NCI-H1092 (cell line): Measurements from ENCODE around the gene KRT84.

Experiments
- DNase-seq: peaks from one replicate; lab custom pipeline; 2025; lab: John Stamatoyannopoulos, UW

Gene KRT84, protein sequence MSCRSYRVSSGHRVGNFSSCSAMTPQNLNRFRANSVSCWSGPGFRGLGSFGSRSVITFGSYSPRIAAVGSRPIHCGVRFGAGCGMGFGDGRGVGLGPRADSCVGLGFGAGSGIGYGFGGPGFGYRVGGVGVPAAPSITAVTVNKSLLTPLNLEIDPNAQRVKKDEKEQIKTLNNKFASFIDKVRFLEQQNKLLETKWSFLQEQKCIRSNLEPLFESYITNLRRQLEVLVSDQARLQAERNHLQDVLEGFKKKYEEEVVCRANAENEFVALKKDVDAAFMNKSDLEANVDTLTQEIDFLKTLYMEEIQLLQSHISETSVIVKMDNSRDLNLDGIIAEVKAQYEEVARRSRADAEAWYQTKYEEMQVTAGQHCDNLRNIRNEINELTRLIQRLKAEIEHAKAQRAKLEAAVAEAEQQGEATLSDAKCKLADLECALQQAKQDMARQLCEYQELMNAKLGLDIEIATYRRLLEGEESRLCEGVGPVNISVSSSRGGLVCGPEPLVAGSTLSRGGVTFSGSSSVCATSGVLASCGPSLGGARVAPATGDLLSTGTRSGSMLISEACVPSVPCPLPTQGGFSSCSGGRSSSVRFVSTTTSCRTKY

DNA sequence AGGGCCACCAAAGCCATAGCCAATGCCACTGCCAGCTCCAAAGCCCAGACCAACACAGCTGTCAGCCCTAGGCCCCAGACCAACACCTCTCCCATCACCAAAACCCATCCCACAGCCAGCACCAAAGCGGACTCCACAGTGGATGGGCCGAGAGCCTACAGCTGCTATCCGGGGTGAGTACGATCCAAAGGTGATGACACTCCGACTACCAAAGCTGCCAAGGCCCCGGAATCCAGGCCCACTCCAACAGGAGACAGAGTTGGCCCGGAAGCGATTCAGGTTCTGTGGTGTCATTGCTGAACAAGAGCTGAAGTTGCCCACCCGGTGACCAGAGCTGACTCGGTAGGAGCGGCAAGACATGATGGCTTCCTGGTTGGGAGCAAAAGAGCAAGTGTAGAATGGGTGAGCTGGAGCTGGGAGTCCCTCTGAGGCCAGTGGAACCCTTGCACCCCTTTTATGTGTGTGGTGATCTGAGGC lies at the start of gene KRT84:
KRT84 (minus strand) TSS at position 427 of the 477 bp plus-strand sequence; CDS start at position 360, 67 bp downstream.
- DNase-seq = no peak

DNA sequence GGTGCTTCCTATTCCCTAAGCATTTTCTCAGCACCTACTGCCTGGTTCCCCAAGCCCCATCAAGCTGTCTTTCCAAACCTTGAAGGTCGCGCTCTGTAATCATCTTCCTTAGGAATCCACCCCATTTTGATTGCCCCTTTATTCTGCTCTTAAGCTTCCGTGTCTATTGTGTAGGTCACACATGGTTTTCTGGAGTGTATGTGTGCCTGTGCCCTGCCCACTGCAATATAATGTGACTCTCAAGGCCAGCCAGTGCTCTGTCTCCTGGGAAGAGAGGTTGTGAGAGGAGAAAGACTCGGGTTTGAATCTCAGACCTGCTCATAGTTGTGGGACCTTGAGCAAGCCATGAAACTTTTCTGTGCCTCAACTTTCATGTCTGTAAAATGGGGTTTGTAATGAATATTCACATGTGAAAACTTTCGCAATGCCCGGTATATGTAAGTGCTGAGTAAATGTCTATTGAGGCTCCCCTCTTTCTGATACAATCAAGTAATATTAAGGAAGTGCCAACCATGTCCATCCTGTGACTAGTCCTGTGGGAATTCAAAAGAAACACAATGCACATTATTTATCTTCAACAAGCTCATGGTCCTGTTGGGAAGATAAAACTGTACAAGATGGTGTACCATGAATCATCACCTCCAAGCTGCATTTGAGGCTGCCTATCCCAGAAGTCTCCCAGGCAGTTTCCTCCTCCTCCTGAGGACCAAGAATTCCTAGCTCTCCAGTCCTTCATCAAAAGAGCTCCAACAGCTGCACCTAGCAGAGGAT lies 49.5 kb upstream of the KRT84 start:
- DNase-seq = no peak

DNA sequence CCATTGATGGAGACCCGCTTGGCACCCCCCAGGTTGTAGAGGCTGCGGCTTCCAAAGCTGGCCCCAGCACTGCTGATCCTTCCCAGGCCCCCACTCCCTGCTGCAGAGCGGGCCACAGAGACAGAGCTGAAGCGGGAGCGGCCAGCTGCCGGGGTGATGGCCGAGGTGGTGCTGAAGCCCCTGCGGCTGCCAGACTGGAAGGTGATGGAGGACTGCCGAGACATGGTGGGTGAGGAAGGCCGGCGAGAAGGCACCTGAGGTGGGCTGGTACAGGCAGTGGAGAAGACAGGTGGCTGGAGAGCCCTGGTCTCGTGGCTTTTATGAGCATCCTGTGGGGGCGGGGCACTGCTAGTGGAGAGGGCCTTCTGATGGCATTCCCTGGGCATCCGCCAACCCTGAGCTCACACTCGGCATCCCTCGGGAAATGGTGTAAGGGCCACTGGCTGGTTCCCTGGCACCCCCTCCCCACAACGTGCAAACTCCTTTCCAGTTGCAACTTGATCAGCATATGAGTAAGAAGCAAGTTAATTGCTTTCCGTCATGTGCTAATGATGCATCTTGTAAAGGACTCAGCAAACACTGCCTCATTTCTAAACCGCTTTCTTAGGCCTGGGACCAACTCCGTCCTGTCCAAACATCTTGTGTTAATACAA lies 48.8 kb upstream of the KRT84 start, which contains the start of gene KRT75:
KRT75 (minus strand) TSS at position 291 of the 653 bp plus-strand sequence; CDS start at position 224, 67 bp downstream.
- no peak for DNase-seq

DNA sequence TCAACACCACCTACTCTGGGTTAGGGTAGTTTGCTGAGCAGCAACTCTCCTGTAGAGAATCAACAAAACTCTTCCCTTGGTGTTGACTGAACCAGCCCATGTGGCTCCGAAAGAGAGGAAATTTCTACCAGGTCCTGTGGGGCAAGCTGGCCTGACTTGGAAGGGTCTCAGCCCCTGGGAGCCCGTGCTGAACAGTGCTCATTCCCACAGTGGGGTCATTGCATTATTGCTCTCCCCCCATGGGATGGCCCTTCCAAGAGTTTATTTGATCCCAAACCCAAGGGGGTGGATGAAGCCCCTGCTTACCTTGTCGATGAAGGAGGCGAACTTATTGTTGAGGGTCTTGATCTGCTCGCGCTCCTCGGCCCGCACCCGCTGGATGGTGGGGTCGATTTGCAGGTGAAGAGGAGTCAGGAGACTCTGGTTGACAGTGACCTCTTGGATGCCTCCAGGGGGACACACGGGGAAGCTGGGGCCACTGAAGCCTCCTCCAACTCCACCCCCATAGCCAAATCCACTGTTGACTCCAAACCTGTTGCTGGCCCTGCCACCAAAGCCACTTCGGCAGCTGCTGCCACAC lies 48.1 kb upstream of the KRT84 start:
- no peak for DNase-seq

DNA sequence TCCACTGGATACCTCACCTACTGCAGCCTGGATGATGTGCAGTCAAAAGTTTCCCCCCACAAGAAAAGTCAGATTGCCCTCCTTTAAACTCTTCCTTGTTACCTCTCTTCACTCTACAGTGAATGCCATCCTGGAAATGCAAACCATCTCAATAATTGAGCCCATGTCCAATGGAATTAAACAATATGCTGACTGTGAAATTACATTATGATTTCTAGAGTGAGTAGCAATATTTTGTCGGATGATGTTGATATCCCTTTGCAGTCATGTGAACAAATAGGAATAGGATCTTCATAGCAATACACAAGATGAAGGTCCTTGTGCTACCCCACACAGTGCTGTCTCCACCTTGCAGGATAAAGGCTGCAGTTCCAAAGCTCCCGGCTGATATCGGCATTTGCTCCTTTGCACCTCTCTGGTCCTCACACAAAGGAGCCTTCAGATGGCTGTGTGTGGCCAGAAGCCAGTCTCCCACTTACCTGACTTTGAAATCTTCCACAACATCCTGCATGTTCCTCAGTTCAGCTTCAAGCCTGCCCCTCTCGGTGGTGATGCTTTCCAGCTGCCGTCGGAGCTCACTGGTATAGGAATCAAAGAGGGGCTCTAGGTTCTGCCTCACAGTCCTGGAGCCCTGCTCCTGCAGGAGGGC lies 47.2 kb upstream of the KRT84 start:
- no peak for DNase-seq

DNA sequence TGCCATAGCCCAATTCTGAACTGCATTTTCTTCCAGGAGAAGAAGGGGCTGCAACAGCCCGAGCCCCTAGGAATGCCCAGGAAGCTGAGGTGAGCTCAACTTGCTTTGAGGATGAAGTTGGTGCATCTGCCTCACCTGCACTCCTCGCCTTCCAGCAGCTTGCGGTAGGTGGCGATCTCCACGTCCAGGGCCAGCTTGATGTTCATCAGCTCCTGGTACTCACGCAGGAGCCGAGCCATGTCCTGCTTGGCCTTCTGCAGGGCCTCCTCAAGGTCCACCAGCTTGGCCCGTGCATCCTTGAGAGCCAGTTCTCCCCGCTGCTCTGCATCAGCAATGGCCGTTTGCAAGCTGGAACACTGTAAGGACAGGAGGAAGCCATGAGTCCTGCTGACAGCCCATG lies 42.7 kb upstream of the KRT84 start:
- DNase-seq = no peak

DNA sequence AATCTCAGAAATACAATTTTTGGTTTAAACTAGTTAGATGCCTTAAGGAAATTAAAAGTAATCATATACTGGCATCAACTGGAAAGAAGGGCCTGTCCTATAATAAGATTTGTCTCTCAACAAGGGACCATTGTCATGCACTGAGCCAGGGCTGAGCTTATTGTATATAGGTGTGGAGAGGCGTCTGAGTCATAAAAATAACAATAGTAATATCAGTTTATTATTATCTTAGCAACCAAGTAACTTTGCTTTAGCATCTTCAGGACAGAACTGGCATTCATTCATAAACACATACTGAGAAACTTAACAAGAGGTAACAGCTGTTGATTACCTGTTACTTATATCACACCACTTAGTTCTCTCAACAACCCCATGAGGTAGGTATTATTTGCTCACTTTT lies 41.6 kb upstream of the KRT84 start:
- DNase-seq = no peak

DNA sequence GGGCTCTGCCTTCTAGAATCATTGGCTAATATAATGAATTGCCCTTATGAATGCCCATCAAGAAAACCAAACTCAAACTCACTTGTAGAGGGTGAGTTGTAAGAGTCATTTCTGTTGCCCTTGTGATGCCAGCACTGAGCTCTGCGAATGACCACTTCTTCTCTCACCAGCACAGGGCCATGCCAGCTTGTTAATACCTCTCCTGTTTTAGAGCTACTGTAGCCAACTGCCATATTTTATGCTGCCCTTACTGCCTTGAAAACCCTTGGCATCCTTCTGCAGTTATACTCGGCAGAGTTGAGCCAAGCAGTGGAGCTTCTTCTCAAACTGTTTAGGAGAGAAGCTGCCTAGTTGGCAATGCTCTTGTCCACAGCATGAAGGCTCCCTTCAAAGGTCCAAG lies 40.6 kb upstream of the KRT84 start:
- DNase-seq = no peak

DNA sequence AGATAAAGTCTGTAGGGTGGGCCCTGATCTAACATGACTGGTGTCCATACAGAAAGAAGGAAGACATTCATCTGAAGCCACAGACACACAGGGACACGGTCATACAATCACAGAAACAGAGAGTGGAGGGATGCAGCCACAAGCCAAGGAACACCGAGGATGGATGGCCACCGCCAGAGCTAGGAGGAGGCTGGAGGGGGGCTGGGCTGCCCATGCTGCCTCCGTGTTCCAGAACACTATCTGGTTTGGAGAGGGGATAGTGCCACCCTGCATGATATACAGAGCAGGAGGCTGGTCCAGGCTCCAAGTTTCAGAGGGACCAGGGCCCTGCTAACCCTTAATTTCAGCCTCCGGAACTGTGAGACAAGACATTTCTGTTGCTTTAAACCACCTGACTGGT lies 40.0 kb upstream of the KRT84 start:
- no peak for DNase-seq

DNA sequence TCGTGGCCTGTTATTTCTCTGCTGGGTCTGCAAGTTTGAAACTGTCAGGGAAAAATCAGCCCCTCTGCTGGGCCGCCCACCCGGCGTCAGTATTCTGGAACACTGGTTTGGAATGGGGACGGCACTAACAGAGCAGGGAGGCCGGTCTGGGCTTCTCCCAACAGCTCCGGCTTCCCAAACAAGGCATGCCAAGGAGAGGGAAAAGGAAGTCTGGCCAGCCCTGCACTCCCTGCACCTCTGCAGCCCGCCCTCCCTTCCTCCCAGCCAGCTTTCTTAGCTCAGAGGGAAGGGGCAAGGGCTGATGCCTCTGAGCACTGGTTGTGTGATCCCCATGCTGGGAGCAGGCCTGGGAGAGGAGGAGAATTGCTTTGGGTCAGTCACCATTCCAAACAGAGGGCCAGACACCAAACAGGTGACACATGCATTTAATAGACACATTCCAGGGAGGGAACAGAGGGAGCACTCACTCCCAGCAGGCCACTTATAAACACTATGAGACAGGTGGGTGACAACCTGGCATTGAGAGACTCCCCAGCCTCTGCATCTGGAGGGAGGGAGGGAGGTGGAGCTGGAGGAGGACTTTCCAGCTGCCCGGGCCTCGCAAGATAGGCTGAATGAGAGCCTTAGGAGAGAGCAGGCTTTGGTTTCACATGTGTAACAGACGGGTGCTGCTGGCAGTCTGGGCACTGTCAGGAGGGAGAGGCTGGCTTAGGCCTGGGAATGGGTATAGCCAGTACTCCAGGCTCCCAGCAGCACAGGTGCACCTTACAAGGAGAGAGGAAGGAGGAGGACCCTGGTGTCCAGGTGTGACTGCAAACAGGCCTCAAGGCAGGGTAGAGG lies 38.4 kb upstream of the KRT84 start:
- DNase-seq = no peak

DNA sequence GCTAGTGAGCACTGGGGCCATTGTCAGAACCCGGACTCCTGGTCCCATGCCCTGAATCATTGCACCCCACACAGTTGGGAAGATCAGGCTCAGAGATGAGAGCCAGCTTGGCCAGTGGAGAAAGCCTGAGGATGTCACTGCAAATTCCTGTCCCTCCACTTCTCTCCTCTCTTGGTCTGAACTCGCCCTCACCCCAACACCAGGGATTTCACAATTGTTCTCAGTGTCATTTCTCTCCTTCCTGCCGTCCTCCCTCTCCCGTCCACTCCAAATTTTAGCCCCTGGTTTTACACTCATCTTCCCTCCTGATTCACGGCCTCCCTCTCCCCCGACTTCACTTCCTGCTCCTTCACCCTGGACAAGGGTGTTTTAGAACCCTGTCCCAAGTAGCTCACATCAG lies 37.6 kb upstream of the KRT84 start:
- no peak for DNase-seq

DNA sequence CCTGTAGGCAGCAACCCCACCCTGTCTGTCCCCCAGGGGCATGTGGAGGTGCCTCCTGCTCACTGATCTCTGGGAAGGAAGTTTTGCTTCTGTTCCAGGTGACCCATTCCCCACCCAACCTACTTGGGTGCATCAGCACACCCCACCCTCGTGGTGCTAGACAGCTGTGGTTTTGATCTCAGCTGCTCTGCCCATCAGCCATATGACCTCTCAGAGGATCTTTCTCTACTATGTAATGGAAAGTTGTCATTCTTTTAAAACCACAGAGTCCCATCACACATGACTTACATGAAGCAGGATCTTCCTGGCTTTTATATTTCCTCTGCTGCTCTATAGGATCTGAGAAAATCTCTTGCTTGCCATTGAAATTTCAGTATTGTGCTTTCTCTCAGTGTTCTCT lies 34.2 kb upstream of the KRT84 start:
- no peak for DNase-seq

DNA sequence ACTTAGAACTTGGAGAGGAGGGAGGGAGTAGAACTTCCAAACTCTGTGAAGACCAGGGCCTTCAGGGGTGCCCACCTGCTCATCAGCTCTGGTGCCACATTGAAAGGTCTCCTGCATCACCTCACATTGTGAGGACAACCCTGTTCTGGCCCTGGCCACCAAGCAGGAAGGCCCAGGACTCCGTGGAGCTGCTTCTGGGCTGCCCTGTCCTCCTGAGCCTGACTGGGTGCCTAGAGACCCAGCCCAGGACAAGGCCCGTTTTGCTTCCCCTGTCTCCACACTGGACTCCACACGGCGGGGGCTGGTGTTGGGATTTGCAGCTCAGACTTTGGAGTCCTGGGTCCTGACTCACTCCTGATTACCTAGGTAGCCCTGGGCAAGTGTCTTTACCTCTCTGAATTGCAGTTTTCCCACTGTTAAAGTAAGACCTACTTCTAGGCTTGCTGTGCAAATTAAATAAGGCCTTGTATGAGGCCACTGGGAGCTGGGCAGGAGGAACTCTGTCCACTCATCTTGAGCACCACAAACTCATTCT lies 33.2 kb upstream of the KRT84 start:
- DNase-seq = no peak

DNA sequence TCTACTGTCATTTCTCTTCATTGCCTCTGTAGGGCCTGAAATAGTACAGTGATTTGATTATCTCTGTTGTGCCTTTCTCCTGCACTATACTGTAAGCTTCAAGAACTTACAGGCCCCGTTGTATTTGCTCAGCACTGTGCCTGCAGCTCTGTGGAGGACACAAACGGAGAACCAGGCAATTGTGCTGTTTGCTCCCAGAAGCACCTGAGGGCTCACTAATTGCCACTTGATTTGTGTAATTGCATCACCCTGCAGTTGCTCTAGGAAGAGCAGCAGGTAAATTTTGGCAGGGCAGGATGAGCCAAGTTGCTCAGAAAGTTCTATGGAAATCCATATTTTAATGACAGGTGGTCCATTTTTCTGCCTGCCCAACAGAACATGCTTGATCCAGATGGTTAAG lies 32.3 kb upstream of the KRT84 start:
- DNase-seq = no peak

DNA sequence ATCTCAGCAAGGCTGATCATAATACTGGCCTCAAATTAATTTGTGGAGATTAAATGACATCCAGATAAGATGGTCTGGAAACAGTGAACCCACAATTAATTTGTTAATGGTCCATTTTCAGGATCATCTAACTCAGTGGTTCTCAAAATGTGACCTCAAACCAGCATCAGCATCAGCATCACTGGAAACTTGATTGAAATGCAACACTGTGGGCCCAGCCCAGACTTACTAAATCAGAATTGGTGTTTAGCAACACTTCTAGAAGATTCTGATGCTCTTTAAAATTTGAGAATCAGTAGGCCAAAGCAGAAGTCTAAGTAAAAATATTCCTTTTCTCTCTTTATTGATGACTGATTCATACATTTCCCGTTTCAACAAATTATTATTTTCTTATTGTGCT lies 31.3 kb upstream of the KRT84 start:
- DNase-seq = no peak

DNA sequence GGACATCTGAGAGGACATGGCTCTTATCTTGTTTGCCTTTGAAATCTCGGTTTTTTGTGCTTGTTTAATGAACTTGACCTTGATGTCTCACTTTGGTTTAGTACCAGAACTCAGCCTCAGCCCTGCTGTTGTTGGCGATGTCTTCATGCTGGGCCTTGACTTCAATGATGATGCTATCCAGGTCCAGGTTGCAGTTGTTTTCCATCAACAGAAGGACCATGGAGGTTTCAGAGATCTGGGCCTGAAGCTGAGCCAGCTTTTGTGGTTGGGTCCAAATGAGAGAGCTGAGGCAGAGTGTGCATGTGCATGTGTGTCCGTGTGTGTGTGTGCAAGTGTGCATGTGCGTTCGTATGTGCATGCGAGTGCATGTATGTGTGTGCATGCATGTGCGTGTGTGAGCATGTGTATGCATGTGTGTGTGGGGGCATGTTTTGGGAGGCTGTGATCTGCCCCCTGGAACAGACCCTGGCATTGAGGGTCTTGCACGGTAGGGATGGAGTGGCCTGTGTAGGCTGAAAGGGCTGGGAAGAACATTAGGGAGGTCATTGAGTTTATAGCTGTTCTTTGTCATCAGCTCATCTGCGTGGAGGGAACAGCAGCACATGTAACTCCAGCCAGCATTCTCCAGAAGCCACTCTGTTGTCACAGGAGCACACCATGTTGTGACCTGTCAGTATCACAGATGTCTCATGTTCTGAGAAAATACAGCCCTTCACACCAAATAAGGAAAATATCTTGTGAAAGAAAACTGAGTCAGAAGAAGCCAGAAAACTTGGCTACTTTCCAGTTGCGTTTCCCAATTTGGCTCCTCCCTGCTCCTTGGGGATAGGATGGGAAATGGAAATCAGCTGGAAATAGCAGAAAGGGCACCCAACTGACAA lies 30.7 kb upstream of the KRT84 start:
- DNase-seq = no peak

DNA sequence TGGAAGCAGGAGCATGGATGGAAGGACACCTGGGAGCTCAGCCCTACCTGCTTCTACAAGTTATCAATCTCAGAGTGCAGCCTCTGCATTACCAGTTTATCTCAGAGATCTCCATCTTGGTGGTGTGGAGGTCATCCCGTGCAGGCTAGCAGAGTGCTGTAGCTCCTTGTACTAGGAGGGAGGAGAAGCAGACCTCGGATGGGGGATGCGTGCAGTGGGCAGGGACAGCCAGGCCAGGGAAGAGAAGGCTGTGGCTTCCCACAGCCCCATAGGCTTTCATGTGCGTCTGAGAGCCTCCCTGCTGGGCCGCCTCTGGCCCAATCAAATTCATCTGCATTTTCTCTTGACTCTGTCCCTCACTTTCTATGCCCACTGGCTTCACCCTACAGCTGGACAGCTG lies 29.5 kb upstream of the KRT84 start:
- no peak for DNase-seq

DNA sequence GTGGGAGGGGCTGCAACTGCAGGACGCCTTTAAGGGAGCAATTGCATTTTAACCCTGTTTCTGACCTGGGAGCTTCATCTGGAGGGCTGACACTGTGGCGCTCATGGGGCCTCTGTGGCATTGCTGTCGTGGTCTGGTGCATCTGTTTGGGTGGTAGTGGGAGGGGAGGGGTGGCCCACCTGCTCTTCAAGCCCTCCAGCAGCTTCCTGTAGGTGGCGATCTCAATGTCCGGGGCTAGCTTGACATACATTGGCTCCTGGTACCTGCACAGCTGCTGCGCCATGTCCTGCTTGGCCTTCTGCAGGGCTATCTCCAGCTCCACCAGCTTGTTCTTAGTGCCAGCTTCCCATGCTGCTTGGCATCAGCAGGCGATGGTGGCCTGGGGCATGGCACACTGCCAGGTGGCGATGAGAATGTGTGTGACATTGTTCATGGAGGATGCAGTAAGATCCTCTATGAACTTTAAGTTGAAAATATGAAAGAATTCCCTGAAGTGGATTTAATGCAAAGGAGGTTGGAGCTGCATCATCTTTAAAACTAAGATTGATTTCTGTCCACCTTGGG lies 28.4 kb upstream of the KRT84 start:
- DNase-seq = no peak

DNA sequence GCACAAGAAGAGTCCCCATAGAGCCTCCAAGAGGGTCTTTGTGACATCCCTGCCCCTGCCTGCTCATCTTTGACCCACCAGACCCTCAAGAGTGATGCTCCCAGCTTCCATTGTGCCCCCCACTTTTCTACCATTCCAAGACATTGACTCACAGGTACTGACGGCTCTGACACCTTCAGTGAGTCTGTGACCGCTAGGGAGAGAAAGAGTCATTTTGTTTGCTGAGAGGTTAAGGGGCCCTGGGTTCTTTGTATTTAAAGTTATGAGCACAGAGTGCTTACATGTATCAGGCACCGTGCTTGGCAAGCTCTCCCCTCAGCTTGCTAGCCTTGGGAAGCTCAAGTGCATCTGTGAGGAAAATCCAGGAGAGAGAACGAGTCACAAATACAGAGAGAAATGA lies 27.8 kb upstream of the KRT84 start:
- DNase-seq = no peak
